NOMO-1 treated with dmso at 0.1 percent for 144 hours (cell line): ENCODE measurements around the gene HEBP1.
"Not testable (repeated sequence)": the region's sequence is repeated elsewhere in the genome, so short reads cannot be mapped to it uniquely, and the experiment has no call there.

Source experiments
- DNase-seq: peaks from one replicate; lab custom pipeline; 2025; ENCODE audit not compliant: unreplicated experiment; lab: John Stamatoyannopoulos, UW

HEBP1 gene, protein sequence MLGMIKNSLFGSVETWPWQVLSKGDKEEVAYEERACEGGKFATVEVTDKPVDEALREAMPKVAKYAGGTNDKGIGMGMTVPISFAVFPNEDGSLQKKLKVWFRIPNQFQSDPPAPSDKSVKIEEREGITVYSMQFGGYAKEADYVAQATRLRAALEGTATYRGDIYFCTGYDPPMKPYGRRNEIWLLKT

DNA sequence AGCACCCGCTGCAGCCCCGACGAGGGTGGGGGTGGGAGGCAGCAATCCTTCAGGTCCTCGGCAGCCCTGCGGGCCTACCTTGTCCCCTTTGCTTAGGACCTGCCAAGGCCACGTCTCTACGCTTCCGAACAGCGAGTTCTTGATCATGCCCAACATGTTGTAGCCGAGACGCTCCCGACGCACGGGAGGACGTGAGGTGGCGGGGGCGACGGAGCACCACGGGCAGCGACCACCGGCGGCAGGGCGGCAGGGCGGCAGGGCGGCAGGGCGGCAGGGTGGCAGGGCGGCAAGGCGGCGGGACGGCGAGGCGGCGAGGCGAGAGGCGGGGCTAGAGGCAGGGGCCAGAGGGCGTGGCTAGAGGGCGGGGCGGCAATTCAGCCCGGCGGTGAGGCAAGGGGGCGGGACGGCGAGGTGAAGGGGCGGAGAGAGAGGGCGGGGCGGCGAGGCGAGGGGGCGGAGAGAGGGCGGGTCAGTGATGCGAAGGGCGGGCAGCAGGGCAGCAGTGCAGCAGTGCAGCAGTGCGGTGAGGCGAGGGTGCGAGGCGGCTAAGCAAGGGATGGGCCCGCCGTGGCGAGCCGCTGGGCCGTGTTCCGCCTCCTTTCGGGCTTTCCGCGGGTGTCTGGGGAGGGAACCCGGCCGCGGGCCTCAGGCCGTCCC lies at the start of gene HEBP1:
TSS of gene HEBP1 (minus strand) at position 307 of the 657 bp plus-strand sequence. CDS start at position 156, 151 bp downstream.
- peak; percentile 79 for DNase-seq

DNA sequence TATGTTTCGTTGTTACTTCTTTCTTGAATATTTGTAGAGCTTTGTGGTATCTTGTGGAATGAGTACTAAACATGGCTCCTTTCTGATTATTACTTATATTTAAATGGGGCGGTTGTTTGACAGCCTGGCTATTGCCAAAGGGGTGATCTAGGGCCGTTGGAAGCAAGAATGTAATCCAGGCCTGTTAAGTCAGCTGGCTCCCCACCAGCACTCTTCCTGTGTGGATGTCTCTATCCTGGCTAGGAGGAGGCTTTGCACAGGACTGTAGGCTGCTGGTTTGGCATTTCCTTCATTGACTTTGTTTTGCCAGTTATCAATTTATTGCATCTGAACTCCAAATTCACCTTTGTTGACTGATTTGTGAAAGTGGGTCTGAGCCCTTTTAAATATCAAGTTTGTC lies 49.8 kb upstream of the HEBP1 start:
- DNase-seq, result no peak

DNA sequence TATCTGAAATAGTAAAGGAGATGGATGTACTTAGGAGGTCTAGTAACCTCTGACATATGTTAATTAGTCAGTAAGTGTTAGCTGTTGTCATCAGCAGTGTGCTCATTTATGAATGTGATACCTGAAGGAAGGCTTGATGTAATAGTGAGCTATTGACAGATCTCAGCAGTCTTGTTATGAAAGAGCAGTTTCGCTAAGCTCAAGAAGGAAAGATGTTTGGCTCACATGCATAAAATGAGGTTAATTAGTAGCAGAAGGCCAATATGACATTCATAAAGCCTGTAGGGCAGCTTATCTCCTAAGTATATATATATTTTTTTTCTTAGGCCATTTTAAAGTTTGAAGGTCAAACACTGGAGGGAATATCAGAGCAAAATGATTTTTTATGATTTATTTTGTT lies 46.9 kb upstream of the HEBP1 start:
- no peak for DNase-seq

DNA sequence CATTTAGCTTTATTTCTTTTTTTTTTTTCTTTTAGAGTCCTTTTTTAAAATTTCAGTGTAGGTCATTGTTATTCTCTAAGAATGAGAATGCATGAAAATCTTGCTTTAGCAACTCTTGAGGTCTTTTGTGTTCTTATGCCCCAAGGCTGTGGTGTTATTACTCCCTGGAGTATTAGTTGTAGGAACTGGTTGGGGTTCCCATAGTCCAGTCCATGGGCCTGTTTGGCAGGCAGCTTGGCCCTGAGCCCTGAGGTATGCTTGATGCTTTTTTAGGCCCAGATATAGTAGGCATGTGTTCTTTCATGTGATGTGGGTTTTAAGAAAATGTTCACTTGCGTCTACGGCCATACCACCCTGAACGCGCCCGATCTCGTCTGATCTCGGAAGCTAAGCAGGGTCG lies 45.8 kb upstream of the HEBP1 start:
- DNase-seq, result no peak

DNA sequence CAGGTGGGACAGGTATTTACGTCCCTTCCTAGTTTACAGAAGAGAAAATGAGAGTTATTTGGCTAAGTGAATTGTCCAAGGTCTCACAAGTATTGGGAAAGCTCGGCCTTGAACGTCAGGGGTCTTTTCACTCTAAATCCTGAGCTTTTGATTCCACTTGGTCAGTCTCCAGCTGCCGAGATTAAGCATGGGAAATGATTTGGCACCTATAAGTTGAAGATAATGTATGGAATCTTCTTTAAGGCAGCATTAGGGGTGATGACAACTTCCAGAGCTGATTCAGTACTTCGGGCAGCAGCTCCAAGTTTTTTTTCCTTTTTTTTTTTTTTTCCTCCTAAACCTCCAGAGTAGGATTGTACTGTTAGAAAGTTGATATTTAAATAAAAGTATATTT lies 44.8 kb upstream of the HEBP1 start:
- DNase-seq, result no peak

DNA sequence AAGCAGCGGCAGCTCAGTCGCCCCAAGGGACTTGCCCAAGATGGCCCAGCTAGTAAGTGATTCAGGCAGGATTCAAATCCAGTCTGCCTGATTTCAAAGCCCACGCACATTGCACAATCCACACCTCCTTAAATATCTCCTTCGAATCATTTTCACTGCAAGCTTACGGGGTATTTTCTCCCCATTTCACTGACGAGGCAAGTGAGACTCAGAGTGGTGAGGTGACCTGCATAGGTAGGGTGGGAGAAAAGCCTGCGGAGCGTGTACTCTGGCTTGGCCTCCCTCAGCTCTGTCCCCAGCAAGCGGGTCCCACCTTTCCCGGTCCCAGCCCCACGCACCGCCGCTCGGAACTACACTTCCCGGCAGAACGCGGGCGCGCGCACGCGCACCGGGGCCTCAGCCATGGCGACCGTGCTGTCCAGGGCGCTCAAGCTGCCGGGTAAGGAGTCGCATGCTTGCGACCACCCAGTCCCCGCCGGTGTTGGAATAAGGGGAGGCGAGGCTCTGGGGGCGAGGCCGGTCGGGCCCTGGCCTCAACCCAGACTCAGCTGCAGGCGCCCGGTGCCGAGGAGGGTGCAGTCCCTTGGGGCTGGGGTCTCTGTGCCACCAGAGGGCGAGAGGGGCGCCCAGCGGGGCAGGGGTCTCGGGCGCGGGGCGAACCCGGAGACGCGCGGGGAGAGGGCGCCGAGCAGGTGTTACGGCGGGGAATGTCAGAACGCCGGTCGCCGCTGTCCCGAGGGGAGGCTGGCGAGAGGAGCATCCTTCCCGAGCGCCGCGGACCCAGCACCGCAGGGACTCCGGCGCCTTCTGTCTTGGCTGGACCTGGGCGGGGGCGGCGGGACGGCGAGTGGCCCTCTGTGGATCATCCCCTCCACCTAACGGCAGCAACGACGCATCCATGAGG lies 44.2 kb upstream of the HEBP1 start, which contains the start of gene FAM234B:
TSS of gene FAM234B (plus strand) at position 380 of the 904 bp plus-strand sequence. CDS start at position 403, 23 bp downstream.
- peak; percentile 6 for DNase-seq

DNA sequence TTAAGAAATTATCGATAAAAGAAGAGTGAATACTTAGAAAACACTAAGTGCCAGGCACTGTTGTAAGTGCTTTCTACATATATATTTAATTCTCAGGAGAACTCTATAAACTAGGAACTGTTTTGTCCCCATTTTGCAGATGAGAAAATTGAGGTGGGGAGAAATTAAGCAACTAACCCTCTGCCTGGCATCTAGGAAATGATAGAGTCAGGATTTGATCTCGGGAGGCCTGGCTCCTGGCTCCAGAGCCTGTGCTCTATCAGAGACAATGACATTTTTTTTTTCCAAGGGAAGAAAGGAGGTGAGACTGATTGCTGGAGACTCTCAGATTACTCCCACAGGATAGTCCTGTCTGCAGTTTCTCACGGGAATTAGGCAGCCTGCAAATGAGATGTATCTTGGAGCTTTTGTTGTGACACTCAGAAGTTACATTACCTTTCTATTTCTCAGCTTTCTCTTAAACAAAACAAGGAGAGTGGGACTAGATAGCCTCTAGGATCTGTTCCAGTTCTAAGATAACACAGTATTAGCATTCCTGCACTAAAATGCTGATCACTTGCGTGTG lies 42.7 kb upstream of the HEBP1 start:
- no peak for DNase-seq

DNA sequence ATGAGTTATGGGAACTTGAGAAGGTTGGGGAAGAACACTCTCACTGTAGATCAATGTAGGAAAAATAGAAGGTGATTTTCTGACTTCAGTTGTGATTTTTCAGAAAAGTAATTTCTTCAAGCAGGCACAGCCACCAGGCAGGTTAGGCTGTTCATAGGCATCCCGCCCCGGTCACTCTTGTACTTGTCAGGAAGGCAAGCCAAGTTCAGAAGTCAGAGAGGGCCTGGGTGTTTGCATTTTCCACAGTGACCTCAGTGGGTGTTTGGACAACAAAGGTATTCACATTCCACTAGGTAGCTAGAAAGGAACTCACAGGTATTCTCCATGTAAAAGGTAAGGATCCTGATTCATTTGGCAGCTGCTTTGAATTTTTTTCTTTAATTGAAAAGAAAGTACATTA lies 41.2 kb upstream of the HEBP1 start:
- no peak for DNase-seq

DNA sequence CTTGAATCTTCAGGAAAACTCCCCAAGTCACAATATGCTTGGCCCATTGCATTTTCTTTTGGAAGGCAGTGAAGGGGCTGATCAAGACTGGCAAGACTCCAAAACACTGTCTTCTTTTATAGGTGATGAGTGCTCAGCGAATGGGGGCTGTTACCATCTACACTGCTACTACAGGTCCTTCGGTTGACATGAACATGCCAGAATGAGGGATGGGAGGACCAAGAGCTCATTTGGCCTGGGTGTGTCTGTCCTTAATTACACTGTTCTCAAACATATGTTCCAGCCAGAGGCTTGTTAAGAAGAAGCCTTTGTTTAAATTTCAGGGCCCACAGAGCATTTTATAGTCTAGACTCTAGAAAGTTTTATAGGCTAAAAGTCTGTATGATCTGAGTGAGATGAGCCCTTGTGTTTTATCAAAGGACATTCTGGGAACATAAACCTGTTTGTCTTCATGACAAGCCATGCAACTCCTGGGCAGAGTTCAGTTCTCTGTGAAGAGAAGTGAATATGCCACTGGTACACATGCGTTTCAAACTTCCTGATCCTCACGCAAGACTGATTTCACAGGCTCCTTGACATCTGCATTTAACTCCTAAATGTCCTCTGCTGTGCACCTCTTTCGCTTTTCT lies 39.4 kb upstream of the HEBP1 start:
- DNase-seq, result no peak

DNA sequence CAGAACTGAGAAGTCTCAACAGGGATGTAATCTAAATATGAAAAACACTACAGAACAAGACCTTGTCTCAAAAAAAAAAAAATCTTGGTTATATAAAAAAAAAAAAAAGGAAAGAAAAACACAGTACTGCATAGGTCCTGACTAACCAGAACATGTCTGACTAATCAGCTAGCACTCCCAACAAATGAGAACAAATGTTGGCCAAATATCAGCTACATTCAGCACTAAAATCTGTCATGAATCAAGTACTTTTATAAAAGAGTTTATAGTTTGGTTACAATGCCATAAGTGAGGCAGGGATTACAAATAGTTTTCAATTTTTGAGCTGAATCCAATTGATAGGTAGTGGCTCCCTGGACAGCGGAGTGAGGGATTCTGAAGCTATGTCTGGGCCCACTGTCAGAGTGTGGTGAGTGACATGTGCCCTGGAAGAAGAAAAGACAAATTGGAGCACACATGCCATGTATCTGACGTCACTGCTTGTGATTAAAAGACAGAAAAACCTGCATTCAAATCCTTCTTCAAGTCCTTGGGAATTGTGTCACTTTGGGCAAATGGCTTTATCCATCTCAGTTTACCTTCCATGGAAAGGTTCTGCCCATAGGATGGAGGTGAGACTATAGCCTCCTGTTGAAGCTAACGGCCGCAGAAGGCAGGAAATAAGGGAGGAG lies 38.6 kb upstream of the HEBP1 start:
- DNase-seq, result no peak

DNA sequence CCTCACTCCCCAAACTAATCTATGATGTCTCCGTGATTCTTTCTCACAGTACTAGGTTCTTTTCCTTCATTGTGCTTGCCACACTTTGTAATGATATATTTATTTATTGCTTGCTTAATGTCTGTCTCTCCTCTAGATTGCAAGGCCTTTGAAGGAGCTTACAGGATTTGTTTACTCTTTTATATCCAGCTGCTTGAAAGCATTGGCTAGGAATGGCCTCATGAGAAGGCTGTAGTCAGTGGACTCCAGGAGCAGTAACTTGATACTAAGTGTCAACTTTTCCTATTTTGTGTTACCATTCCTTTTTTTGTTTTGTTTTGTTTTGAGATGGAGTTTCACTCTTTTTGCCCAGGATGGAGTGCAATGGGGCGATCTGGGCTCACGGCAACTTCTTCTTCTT lies 36.8 kb upstream of the HEBP1 start:
- DNase-seq, result no peak

DNA sequence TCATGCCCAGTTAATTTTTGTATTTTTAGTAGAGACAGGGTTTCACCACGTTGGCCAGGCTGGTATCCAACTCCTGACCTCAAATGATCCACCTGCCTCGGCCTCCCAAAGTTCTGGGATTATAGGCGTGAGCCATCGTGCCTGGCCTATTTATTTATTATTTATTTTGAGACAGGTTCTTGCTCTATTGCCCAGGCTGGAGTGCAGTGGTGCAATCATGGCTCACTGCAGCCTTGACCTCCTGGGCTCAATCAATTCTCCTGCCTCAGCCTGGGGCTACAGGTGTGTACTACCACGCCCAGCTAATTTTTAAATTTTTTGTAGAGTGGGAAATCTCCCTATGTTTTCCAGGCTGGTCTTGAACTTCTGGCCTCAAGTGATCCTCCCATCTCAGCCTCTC lies 35.3 kb upstream of the HEBP1 start:
- DNase-seq, result not testable (repeated sequence)

DNA sequence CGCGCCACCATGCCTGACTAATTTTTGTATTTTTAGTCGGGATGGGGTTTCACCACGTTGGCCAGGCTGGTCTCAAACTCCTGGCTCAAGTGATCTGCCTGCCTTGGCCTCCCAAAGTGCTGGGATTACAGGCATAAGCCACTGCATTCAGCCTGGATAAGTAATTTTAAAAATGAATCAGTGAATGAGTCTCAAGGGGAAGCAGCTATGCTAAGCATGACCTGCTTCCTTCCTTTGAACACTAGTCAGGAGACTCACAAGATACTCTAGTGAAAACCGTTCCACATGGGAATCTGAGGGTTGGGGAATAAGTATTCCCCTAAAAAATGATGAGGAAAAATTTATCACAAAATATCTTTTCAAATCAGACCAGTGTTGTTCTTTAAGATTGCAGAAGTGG lies 33.4 kb upstream of the HEBP1 start:
- no peak for DNase-seq

DNA sequence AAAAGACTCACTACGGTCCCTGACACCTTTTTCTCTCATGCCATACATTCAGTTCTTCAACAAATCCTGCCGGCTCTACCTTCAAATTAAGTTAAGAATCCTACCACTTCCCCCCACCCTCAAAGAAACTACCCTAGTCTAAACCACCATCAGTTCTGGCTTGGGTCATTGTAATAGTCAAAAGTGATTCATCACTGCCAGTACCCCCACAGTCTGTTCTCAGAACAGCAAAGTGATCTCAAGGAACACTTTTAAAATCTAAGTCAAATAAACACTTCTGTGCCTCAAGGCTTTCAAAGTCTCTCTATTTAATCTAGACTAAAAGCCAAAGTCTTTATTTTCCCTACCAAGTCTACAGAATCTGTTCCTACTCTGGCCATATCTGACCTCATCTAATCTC lies 32.1 kb upstream of the HEBP1 start:
- no peak for DNase-seq

DNA sequence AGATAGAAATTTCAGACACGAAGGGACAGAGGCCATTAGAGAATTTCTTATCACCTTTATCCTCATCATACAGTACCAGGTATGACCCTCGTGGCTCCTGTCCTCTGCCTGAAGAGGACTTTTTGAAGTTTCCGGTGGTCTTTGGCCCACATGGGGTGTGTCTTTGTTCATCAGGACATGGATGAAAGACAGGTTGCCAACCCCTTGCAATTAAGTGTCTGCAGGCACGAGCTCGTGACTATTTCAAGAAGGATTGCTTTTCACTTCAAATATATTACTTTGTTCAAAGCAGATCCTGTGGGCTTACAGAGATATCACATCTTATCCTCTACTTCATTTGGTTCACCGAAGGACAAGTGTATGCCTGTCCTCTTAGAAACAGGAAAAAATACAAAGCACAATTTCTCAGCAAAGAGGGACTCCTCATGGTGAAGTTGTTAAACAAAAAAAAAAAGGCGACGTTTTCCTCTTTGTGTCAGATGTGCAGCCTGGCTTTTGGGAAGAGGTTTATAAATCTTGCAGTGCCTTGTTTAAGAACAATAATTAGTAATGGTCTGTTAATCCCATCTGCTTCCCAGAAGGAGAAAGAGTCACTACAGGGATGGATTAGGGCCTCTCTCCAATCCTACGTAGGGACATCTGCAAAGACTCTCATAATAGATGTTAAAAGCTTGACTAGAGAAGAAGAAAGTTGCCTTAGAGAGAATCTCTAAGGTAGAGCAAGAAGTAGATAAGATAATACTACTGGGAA lies 30.7 kb upstream of the HEBP1 start:
- DNase-seq, result no peak

DNA sequence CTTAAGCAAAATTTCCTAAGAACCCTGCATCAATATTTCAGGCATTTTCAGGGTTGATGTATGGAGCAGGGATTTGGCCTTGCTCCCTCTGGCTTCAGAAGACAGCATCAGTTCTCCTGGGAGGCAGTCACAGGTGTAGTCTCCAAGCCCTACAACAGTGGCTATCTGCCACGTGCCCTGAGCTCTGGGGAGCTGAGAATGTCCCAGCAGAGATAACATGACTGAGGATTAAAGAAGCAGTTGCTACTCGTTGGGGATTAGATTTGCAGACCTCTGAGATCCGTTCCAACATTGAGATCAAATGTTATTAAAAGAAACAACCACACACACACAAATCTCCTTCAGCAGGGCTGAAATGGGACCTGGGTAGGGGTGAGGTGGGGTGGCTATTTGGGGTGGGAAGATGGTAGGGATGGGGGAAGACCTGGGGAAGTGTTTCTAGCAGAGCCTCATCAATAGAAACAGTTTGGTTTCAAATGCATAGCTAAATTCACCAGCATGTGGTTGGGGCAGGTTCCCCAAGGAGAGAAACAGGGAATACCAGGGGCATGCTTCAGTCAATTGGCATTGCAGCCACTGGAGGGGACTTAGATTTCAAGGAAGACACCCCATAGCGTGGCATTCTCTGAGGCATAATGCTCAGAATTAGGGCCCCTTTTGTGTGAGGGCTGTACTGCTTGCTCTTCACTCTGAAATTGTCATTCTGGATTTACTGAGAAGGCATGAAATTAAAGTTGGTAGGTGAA lies 28.9 kb upstream of the HEBP1 start:
- no peak for DNase-seq

DNA sequence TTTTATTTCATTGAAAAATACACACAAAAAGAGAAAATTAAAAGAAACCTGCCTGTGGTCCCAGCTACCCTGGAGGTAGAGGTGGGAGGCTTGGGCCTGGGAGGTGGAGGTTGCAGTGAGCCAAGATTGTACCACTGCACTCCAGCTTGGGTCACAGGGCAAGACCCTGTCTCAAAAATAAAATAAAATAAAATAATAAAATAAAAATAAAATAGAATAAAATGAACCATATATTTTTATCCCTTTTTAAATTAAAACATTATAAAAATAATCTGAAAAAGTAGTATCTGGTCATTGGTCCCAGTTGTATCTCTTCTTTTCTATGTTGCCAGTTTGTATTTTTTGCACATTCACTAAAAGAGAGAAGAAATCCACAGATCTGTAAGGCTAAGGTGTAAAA lies 27.4 kb upstream of the HEBP1 start:
- DNase-seq, result no peak

DNA sequence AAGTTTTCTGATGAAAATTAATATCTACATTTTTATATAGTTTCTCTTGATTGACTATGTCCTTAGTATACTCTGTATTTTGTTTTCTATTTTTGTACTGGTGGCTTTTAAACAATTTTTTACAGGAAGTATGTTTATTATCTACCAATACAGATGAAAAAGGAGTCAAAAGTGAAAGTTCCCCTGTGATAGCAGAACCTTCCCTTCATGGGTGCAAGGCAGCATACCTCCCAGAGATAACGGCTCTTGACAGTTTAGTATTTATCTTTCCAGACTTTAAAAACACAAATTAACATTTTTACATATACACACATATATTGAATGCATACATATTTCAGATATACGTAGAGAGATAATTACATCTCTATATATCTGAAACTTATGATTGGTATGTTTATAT lies 27.0 kb upstream of the HEBP1 start:
- no peak for DNase-seq

DNA sequence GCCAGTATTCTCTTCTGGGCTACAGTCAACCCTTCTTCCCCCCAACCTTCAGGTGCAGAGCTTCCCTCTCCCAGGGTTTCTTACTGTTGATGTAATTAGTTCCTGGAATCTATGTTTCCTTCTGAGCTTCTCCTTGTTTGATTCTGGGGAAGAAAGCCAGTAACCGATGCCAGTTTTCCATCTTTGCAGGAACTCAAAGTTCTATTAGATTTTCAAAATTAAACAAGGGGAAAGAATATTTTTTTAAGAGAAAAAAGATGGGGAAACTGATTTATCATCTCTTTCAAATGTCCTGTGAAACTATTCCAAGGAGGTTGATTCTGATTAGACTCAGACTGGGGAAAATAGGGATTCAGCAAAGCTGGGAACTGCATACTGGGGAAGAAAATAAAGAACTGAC lies 26.2 kb upstream of the HEBP1 start:
- no peak for DNase-seq
